Breast epithelium (tissue), 4 donors: Measurements from ENCODE around the gene NATD1. TPM values are rescaled to one million over a fixed set of nuclear protein-coding genes. Genes with fewer than 3 reads are reported as not detected.

Experiments
- DNase-seq, 2 donors: peaks; one replicate each; pipeline ENCODE4 v3.0.0-alpha.2; 2019; ENCODE audit warnings: low spot score in 2 of 2
- H3K27ac ChIP-seq, 2 donors: fragments of 200-600 bp; sonication (generic) in 1 of 2; one replicate each; pipeline ENCODE4 v1.5.1; 2016 to 2019; ENCODE audit warnings: mild to moderate bottlenecking in 1 of 2
- H3K27me3 ChIP-seq, 2 donors: fragments of 200-600 bp; sonication (generic) in 1 of 2; one replicate each; pipeline versions ENCODE4 v1.5.1 to v1.6.0; 2017 to 2019; ENCODE audit warnings: control low read depth in 1 of 2, mild to moderate bottlenecking in 1 of 2
- H3K36me3 ChIP-seq: fragments of 200-600 bp; one replicate; pipeline ENCODE4 v1.5.1; 2019
- H3K4me1 ChIP-seq, 2 donors: fragments of 200-600 bp; sonication (generic); one replicate each; pipeline ENCODE4 v1.5.1; 2016 to 2019; ENCODE audit warnings: control low read depth in 1 of 2
- H3K4me3 ChIP-seq, 3 donors: fragments of 200-600 bp; sonication (generic); 1 replicate in 2 of 3; 2 replicates in 1 of 3; pipeline ENCODE4 v1.5.1; 2016 to 2019; ENCODE audit warnings: mild to moderate bottlenecking in 3 of 3, moderate library complexity in 2 of 3
- H3K9me3 ChIP-seq, 2 donors: fragments of 200-600 bp; sonication (generic) in 1 of 2; one replicate each; pipeline ENCODE4 v1.5.1; 2016 to 2019; ENCODE audit warnings: control low read depth in 1 of 2
- CTCF ChIP-seq, 3 donors: fragments of 450-650 bp; IDR thresholded peaks; one replicate each; pipeline ENCODE4 v1.5.1; 2016 to 2017; ENCODE audit warnings: antibody characterized with exemption in 3 of 3, mild to moderate bottlenecking in 3 of 3, moderate library complexity in 3 of 3
- POLR2A ChIP-seq: fragments of 450-650 bp; IDR thresholded peaks from one replicate; pipeline ENCODE4 v1.6.1; 2016; ENCODE audit warnings: antibody characterized with exemption, mild to moderate bottlenecking, moderate library complexity
- POLR2AphosphoS5 ChIP-seq, 3 donors: sonication (generic); formaldehyde crosslinking; IDR thresholded peaks; one replicate each; pipeline ENCODE4 v1.6.1; 2017; ENCODE audit warnings: antibody characterized with exemption in 3 of 3
- intact Hi-C: fragments of 100-400 bp; cut with DNase I; formaldehyde crosslinking; loops from one replicate; pipeline ENCODE4 v1.15.1; 2023; ENCODE audit warnings: low total_unique reads
- total RNA-seq, 3 donors: library from RNA; depleted of rRNA; stranded (reverse); fragments of >200 nt; gene quantifications; one replicate each; pipeline ENCODE4 v1.1.0, GENCODE V29; 2016

NATD1 gene
- total RNA-seq, 3 donors from 2014 or later: 8.2 to 11.8 (median 8.6) TPM

GRCh38 chr17:21210411-21211076 is 42.7 kb downstream of the NATD1 start:
- peak overlapping the region in 1 of 3 donors; percentile 3 for H3K4me3 ChIP-seq
- TF ChIP-seq POLR2AphosphoS5 (IDR thresholded peaks at IDR 0.05): no peak
- no peak for TF ChIP-seq CTCF (IDR thresholded peaks at IDR 0.05)
- no peak for TF ChIP-seq POLR2A
- no peaks in the 10 kb centered on the region for H3K27me3 ChIP-seq
- peaks cover 5 to 18% of the 10 kb centered on the region in 2 donors for H3K4me1 ChIP-seq
- intact Hi-C loops: no loop called here
- H3K9me3 ChIP-seq: no peaks in the 10 kb centered on the region
- DNase-seq: no peak
- no peak overlapping the region for H3K27ac ChIP-seq
- no peaks in the 10 kb centered on the region for H3K36me3 ChIP-seq

GRCh38 chr17:21209511-21210175 is 43.6 kb downstream of the NATD1 start:
- no peak for DNase-seq
- H3K4me3 ChIP-seq: no peak overlapping the region
- H3K9me3 ChIP-seq: no peaks in the 10 kb centered on the region
- peaks cover 5 to 18% of the 10 kb centered on the region in 2 donors for H3K4me1 ChIP-seq
- intact Hi-C loops: no loop called here
- peak overlapping the region in 1 of 2 donors; percentile 72 for H3K27ac ChIP-seq
- H3K27me3 ChIP-seq: no peaks in the 10 kb centered on the region
- no peaks in the 10 kb centered on the region for H3K36me3 ChIP-seq
- TF ChIP-seq POLR2A (no peak), POLR2AphosphoS5 (IDR thresholded peaks at IDR 0.05) (no peak), CTCF (IDR thresholded peaks at IDR 0.05) (no peak)

DNA sequence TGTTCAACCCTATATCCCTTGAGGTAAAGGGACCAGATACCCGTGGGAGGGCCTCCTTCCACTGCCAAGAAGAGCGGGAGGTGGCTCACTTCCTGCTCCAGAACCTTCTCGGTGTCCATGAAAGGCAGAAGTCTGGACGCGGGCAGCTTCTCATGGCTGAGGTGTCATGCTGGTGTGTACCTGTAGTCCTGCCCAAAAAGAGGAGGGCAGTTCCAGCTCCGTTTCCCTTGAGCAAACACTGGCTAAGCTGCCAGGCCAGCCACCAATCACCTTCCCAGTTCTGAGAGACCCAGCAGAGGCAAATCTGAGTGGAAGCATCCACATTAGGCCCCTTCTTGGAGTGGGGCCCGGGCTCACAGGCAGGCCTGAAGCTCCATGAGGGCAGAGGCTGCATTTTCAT is 44.9 kb downstream of the NATD1 start:
- H3K36me3 ChIP-seq: no peaks in the 10 kb centered on the region
- TF ChIP-seq POLR2AphosphoS5 (IDR thresholded peaks at IDR 0.05) (no peak), CTCF (IDR thresholded peaks at IDR 0.05) (no peak), POLR2A (no peak)
- no peaks in the 10 kb centered on the region for H3K9me3 ChIP-seq
- peak overlapping the region; percentile 69 to 72 for H3K27ac ChIP-seq
- no peaks in the 10 kb centered on the region for H3K27me3 ChIP-seq
- H3K4me3 ChIP-seq: no peak overlapping the region
- H3K4me1 ChIP-seq: peaks cover 5 to 18% of the 10 kb centered on the region in 2 donors
- DNase-seq: peak in 1 of 2 donors; percentile 59
- intact Hi-C loops: no loop called here

- Histone ChIP-seq H3K27ac (peak overlapping the region in 1 of 2 donors; percentile 33), H3K4me1 (peaks cover 0 to 9% of the 10 kb centered on the region in 2 donors), H3K9me3 (no peaks in the 10 kb centered on the region), H3K4me3 (no peak overlapping the region), H3K36me3 (no peaks in the 10 kb centered on the region), H3K27me3 (no peaks in the 10 kb centered on the region)
- no peak for DNase-seq
- intact Hi-C loops: no loop called here
- no peak for TF ChIP-seq CTCF (IDR thresholded peaks at IDR 0.05)
- TF ChIP-seq POLR2AphosphoS5 (IDR thresholded peaks at IDR 0.05): no peak
- no peak for TF ChIP-seq POLR2A
Measured at GRCh38 chr17:21204935-21205334, 48.3 kb downstream of the NATD1 start.

DNA sequence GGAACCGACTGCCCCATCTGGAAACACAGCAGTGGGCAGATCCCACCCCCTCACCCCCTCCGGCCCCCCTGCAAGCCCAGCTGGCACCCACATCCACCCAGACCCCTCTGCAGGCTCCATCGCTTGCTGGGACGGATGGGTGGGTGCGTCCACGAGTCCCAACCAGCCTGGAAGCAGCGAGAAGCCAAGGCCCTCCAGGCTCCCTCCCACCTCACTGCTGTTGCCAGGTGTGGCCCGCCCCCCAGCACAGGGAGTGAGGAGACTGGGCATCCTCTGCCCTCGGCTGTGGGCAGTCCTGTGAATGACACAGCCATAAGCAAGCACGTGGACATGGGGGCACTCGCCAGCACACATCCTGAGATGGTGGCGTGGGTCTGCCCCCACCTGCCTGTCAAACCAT is 50.7 kb downstream of the NATD1 start:
- Histone ChIP-seq H3K4me3 (no peak overlapping the region), H3K27ac (no peak overlapping the region), H3K36me3 (no peaks in the 10 kb centered on the region), H3K27me3 (no peaks in the 10 kb centered on the region), H3K4me1 (peaks cover 0 to 4% of the 10 kb centered on the region in 2 donors), H3K9me3 (no peaks in the 10 kb centered on the region)
- no peak for DNase-seq
- TF ChIP-seq POLR2A (no peak), CTCF (IDR thresholded peaks at IDR 0.05) (no peak), POLR2AphosphoS5 (IDR thresholded peaks at IDR 0.05) (no peak)
- intact Hi-C loops: no loop called here
